ENCODE measurements around the gene RANBP10.
"Not testable (repeated sequence)": the region's sequence is repeated elsewhere in the genome, so short reads cannot be mapped to it uniquely, and the experiment has no call there.

RANBP10 gene

DNA sequence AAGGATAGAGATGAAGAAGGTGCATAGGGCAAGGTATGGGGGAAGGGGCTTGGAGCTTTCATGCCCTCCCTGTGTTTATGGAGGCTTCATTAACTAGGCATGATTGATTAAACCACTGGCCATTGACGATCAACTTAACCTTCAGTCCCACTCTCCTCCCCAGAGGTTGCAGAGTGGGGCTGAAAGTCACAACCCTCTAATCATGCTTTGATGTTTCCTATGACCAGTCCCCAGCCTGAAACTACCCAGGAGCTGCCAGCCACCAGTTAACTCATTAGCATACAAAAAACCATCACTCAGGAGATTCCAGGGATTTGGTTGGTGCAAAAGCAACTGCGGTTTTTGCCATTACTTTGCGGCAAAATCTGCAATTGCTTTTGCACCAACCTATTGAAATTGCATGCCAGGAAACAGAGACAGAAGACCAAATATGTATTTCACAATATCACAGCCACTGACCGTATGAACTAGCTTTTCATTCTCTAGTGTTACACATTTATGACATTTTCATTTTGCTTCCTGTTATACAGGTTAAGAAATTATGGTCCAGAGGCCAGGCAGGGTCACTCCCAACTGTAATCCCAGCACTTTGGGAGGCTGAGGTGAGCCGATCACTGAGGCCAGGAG is 92.6 kb downstream of the RANBP10 start:
- no peak for DNase-seq (ENCODE audit: low spot score)

DNA sequence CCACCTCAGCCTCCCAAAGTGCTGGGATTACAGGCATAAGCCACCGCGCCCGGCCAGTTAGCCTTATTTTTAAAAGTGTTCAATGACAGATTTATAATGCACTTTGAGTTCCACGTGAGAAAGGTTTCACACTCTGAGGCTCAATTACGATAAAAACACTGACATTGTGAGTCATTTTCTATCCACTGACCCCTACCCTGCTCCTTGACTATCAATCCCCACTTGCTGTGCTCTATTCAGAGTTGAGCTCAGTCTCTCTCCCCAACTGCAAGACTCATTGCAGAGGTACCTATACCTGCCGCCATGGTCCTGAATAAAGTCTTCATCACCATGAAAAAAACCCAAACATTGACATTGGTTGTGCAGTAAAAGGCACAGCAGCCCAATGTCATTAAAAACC is 95.8 kb downstream of the RANBP10 start:
- no peak for DNase-seq (ENCODE audit: low spot score)

DNA sequence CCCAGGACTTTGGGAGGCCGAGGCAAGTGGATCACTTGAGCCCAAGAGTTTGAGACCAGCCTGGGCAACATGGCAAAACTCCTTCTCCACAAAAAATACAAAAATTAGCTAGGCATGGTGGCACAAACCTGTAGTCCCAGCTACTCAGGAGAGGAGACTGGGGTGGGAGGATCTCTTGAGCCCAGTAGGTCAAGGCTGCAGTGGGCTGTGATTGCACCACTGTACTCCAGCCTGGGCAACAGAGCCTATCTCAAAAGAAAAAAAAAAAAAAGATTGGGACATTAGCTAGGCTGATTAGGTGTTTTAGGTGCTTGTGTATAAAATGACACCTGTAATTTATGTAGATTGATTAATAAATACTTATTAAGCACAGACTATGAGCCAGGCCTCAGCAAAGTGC is 97.3 kb downstream of the RANBP10 start:
- no peak for DNase-seq (ENCODE audit: low spot score)

DNA sequence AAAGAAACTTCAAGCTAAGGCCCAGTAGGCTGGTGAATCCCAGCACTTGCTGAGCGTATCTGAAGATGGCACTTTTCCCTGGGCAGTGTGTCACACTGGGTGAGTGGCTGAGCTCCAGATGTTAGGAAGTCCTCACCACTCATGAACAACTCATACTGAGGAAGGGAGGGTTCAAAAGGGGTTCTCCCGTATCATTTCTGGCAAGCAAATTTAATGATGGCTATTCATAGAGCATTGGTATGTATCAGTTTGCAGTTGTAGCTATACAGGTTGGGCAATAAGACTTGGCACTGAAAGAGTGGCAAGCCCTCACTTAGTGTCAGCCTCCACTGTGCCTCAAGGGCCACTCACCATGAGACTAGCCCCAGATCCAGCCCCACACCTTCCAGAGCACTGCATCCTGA is 98.0 kb downstream of the RANBP10 start:
- DNase-seq (ENCODE audit: low spot score): peak; percentile 77

DNA sequence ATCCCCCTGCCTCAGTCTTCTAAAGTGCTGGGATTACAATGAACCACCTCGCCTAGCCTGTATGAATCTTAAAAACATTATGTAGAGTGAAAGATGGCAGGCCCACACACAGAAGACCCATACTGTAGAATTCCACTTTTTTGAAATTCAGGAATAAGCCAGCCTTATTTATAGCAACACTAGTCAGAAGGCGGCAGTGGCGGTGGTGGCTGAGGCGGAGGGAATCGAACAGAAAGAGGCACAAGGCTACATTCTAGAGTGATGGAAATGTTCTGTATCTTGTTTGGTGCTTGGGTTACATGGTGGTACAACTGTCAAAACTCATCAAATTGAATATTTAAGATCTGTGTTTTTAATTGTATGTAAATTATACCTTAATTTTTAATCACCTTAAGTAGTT is 98.6 kb downstream of the RANBP10 start:
- no peak for DNase-seq (ENCODE audit: low spot score)

DNA sequence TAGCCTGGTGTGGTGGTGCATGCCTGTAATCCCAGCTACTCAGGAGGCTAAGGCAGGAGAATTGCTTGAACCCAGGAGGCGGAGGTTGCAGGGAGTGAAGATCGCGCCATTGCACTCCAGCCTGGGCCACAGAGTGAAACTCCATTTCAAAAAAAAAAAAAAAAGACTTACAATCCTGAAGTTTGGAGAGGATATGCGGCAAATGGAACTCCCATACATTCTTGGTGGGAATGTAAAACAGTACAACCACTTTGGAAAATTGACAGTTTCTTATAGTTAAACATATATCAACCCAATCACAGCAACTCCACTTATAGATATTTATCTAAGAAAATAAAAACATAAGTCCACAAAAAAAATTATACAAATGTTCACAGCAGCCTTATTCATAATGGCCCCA is 99.2 kb downstream of the RANBP10 start:
- no peak for DNase-seq (ENCODE audit: low spot score)

DNA sequence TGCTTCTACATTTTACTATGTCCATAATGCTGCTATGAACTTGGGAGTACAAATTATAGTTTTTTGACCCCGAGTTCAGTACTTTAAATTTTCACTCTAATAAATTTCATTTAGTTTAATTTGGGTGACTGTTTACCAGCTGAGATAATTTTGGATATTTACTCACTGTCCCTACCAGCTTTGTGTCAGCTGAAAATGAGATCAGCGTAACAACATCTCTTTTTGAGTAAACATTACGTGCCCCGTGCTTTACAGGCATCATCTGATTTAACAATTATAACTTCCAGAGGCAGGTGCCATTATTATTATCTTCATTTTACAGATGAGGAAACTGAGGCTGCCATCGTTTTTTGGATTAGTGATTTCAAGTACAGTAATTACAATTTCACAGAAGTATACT is 102.2 kb downstream of the RANBP10 start:
- no peak for DNase-seq (ENCODE audit: low spot score)

DNA sequence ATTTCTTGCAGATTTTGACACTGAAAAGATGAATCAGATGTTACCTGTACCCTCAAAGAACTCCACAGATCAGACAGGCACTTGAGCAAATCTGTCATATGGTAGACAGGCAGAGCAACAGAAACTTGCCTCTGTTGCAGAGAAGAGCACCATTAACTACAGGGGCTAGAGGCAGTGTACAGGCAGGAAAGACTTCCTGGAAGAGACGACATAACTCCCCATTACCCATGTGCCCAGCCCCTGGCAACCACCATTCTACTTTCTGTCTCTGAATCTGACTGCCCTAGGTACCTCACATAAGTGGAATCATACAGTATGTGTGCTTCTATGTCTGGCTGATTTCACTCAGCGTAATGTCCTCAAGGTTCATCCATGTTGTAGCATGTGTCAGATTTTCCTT is 102.7 kb downstream of the RANBP10 start:
- no peak for DNase-seq (ENCODE audit: low spot score)

DNA sequence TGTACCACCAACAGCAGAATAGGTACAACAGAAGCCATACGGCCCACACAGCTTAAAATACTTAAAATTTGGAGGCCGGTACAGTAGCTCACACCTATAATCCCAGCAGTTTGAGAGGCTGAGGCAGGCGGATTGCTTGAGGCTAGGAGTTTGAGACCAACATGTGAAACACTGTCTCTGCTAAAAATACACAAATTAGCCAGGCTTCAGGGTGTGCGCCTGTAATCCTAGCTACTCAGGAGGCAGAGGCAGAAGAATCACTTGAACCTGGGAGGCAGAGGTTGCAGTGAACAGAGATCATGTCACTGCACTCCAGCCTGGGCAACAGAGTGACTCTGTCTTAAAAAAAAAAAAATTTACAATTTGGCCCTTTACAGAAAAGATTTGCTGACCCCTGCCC is 104.2 kb downstream of the RANBP10 start:
- DNase-seq (ENCODE audit: low spot score): no peak

DNA sequence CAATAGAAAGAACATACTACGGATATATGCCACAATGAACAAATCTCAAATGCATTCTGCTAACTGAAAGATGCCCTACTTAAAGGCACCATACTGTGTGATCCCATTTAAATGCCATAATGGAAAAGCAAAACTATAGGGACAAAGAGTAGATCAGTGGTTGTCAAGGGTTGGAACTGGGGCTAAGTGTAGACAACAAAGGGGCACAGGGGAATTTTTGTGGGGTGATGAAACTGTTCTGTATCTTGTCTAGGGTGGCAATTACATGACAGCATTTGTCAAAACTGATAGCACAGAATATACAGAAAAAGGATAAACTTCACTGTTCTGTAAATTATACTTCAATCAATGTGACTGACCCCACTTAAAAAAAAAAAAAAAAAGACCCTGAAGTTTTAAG is 104.9 kb downstream of the RANBP10 start:
- DNase-seq (ENCODE audit: low spot score): no peak

DNA sequence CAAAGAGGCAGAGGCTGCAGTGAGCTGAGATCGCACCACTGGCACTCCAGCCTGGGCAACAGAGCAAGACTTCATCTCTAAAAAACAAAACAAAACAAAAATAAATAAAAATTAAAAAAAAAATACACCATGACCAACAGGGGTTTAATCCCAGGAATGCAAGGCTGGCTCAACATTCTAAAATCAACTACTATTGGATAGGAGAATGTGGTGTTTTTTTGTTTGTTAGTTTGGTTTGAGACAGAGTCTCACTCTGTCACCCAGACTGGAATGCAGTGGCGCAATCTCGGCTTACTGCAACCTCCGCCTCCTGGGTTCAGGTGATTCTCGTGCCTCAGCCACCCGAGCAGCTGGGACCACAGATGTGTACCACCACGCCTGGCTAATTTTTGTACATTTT is 107.1 kb downstream of the RANBP10 start:
- no peak for DNase-seq (ENCODE audit: low spot score)

DNA sequence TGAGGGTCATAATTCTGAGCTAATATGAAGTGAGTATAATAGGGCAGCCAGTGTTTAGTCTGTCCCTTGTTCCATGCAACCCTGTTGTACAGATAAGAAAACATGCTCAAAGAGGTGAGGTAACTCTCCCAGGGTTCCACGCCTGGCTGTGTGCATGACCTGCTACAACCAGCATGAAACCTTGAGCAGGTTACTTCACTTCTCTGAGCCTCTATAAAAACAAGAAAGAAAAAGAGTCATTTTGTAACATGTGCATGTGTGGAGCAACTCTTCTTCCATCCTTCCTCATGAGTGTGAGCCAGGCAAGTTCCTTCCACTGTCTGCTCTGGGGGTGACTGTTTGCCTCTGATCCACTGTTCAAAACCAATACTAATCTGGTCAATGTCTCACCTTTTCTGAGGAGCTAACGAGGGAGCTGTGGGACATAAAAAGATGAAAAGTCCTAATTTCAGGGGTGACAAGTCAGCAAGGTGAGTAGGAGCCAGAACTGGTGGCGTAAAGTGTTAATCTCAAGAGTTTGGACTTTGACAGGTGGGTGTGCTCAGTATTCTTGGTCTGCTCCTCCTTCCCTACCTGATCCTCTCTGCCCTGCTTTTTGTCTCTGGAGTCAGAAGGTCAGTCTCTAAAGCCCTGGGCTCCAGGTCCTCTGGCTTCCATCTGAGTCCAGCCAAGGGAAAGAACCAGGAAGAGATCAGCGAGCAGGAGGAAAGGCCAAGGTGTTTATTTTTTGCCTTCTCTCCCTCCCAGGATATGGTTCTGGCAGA is 108.8 kb downstream of the RANBP10 start:
- DNase-seq (ENCODE audit: low spot score): no peak

DNA sequence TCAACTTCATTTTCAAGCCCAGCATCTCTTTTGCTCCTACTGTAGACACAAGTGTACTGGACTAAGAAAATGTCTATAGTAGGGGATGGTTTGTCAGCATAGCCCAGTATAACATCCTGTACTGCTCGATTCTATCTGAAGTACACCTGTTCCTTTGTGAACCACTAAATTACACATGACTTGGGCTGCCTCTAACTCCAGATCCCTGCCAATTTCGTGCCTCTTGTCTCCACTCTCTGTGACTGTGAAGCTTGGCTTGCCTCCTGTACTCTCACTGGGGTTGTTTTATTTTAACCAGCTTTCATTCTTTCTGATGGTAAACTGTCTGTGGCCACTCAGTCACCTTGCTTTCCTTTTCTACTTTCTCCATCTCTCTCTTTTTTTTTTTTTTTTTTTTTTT is 111.7 kb downstream of the RANBP10 start:
- DNase-seq (ENCODE audit: low spot score): no peak

DNA sequence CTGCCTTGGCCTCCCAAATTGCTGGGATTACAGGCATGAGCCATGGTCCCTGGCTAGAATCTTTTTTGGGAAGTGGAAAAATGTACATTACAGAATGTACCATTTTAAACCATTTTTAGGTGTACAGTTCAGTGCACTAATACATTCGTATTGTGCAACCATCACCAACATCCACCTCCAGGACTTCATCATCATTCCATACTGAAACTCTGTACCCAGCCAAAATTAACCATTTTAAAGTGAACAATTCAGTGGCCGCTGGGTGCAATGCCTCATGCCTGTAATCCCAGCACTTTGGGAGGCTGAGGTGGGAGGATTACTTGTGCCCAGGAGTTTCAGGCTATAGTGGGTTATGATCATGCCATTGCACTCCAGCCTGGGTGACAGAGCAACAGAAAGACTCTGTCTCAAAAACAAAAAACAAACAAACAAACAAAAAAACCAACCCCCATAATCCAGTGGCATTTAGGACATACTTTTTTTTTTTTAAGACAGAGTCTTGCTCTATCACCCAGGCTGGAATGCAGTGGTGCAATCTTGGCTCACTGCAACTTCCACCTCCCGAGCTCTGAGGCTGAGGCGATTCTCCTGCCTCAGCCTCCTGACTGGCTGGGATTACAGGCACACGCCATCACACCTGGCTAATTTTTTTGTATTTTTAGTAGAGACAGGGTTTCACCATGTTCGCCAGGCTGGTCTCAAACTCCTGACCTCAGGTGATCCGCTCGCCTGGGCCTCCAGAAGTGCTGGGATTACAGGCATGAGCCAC is 112.7 kb downstream of the RANBP10 start:
- not testable (repeated sequence) for DNase-seq (ENCODE audit: low spot score)

DNA sequence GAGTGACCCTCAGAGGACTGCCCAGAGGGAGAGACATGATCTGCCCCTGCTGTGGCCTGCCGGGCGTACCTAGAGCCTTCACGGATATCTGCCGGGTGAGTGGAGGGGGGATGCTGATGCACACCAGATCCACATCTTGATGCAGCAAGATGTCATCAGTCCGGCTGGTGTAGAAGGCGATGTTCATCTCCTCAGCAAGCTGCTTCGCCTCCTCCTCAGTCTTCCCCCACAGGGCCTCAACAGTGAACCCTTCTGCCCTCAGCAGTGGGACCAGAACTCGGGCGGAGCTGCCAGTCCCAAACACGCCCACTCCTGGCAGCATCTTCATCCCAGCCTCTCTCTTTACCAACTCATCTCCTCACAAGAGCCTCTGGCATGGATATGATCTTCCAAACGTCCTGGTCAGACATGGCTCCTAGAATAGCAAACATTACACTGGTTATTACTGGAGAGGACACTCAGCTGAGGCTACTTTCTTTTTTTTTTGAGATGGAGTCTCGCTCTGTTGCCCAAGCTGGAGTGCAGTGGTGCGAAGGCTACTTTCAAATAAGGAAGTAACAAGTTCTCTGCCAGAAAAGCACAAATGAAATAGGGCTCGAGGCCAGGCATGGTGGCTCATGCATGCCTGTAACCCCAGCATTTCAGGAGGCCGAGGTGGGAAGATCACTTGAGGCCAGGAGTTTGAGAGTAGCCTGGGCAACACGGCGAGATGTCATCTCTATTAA is 120.8 kb downstream of the RANBP10 start:
- DNase-seq (ENCODE audit: low spot score): no peak

DNA sequence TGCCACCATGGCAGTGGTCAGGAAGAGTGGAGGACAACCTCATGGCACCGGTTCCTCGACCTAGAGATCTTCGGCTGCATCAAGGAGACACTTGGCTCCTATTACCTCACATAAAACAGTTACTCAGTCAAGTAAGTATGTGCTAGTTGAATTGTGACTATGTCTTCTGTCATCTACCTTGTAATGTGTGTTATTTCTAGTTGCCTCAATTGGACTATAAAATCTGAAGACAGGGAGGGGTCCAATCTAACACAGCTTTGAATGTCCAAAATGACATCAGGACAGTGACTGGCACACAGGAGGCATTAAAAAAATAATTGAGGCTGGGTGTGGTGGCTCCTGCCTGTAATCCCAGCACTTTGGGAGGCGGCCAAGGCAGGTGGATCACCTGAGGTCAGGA is 122.6 kb downstream of the RANBP10 start:
- no peak for DNase-seq (ENCODE audit: low spot score)

DNA sequence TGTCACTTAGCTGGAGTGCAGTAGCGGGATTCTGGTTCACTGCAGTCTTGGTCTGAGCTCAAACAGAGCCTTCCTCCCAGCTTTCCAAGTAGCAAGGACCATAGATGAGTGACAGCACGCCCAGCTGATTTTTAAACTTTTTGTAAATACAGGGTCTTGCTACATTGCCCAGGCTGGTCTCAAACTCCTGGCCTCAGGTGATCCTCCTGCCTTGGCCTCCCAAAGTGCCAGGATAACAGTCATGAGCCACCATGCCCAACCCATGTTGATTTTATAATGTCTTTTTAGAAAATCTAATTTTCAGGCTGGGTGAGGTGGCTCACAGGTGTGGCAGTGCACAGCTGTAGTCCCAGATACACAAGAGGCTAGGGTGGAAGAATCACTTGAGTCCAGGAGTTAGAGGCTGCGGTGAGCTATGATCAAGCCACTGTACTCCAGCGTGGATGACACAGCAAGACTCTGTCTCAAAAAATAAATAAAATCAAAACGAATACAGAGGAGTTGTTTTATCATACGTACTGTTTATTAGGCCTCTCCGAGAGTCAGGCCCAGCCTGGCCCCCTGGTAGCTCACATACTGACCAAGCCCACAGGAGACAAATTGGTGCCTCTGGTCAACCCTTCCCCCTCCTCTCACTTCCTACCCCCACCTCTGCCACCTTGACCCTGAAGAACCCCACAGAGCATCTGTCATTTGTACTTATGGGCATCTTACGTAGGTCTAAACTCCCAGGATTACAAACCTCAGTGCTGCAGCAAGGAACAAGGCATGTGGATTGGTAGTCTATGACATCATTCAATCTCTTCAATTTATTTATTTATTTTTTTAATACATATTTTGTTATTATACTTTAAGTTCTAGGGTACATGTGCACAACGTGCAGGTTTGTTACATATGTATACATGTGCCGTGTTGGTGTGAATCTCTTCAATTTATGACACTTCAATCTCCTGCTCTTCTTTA is 126.1 kb downstream of the RANBP10 start:
- DNase-seq (ENCODE audit: low spot score): no peak

DNA sequence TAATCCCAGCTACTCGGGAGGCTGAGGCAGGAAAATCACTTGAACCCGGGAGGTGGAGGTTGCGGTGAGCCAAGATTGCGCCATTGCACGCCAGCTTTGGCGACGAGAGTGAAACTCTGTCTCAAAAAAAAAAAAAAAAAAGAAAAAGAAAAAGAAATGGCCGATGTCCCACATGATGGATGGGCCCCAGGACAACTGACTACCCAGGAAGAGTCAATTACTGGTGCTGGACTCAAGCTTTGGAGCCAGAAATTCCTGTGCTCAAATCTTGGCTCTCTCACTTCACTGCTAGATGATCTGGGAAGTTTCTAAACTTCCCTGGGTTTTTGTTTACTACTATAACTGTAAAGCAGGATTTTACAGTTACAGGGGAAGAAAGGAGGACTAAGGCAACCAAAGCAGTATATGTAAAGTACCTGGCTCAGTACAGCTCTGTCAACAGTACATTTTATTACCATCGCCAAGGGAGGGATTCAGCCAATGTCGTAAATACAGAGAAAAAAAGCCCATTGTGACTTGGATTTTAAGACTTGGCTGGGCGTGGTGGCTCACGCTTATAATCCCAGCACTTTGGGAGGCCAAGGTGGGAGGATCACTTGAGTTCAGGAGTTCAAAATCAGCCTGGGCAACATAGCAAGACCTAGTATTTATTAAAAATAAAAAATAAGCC is 127.9 kb downstream of the RANBP10 start:
- no peak for DNase-seq (ENCODE audit: low spot score)

DNA sequence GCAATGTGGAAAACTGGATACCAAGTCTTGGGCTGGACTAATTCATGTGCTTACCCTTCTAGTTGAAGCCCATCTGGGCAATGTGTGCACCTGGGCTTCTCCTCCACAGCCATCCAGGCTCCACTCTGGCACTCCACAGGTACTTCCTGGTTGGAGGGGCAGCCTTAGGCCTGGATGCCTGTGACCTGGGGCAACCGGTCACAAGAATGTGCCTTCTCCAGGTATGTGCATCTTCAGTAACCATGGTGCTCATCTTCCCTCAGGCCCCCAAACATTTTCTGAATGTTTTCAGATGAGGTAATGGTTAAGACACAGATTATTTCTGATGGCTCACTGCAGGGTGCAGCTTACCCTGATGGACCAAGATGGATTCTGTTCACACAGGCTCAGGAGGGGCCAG is 128.6 kb downstream of the RANBP10 start:
- DNase-seq (ENCODE audit: low spot score): no peak

DNA sequence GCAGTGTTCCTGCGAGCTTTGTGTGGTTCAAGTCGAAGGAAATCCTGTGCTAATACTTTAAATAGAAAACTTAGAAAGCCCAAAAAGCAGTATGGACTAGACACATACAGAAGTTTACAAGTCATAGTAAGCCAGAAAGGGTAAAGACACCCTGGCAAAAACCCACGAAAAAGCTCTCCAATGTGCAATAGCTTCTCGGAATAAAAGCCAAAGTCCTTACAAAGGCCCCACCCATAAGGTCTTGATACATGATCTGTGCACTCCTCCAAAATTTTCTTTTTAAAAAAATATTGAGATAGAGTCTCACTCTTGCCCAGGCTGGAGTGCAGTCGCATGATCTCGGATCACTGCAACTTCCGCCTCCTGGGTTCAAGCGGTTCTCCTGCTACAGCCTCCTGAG is 129.4 kb downstream of the RANBP10 start:
- DNase-seq (ENCODE audit: low spot score): no peak

DNA sequence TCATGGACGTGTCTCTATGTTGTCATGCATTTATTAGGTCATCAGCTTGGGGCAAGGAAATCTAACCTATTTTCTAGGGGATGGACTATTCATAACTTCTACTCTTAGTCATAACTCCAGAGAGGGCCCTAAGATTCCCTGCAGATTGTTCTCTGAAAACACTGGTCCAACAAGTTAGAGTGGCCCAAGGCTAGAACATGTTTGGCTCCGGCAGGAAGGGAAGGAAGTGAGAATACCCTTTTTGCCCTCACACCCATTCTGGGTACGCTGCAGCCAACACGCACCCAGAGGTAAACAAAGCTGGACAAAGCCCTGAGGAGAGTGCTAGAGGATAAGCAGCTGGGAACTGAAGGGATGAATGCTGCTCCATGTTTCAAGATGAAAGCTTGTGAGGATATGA is 129.8 kb downstream of the RANBP10 start:
- DNase-seq (ENCODE audit: low spot score): no peak

Measured in AG20443 (cell line).